ENCODE results near the gene ASIC2. TPM values are rescaled to one million over a fixed set of nuclear protein-coding genes. Genes with fewer than 3 reads are reported as not detected.

The ASIC2 gene
- total RNA-seq, 1 experiment from 2014 or later: not detected

DNA sequence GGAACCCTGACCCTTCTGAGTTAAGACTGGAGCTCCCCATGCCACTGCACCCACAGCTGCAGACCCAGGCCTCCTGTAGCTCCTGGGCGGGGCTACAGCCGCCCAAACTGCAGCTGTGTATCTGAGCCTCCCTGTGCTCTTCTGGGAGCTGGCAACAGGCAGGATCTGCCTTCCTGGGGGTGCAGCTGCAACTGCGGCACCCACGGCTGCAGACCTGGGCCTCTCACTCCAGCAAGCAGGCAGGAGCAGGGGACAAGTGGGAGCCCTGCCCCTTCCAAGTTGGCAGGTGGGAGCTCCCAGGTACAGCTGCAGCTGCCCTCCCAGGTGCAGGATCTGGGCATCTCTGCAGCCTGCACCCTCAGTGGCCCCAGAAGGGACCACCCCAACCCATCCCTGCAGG, 259.9 kb downstream of the ASIC2 start:
- no peaks in the 10 kb centered on the region for H3K36me3 Mint-ChIP-seq (ENCODE audit: insufficient read depth, unreplicated experiment)
- Histone ChIP-seq H3K9me3 (peaks cover 6% of the 10 kb centered on the region), H3K27me3 (replicated peaks; ENCODE audit: control insufficient read depth, insufficient read depth, low read length) (no peaks in the 10 kb centered on the region), H3K4me3 (ENCODE audit: low read depth, low read length) (no peak overlapping the region), H3K36me3 (ENCODE audit: control insufficient read depth, insufficient read depth, low read length) (no peaks in the 10 kb centered on the region), H3K4me1 (no peaks in the 10 kb centered on the region)
- ChIA-PET POLR2A (no interaction called here), CTCF (no interaction called here)
- H3K4me1 Mint-ChIP-seq (ENCODE audit: low read depth, unreplicated experiment): no peaks in the 10 kb centered on the region
- TF ChIP-seq, protein P1, sequence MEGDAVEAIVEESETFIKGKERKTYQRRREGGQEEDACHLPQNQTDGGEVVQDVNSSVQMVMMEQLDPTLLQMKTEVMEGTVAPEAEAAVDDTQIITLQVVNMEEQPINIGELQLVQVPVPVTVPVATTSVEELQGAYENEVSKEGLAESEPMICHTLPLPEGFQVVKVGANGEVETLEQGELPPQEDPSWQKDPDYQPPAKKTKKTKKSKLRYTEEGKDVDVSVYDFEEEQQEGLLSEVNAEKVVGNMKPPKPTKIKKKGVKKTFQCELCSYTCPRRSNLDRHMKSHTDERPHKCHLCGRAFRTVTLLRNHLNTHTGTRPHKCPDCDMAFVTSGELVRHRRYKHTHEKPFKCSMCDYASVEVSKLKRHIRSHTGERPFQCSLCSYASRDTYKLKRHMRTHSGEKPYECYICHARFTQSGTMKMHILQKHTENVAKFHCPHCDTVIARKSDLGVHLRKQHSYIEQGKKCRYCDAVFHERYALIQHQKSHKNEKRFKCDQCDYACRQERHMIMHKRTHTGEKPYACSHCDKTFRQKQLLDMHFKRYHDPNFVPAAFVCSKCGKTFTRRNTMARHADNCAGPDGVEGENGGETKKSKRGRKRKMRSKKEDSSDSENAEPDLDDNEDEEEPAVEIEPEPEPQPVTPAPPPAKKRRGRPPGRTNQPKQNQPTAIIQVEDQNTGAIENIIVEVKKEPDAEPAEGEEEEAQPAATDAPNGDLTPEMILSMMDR (IDR thresholded peaks at IDR 0.05; ENCODE audit: insufficient read depth in 1 of 2, low read depth in 1 of 2, low read length in 1 of 2, severe bottlenecking in 1 of 2, unreplicated experiment in 1 of 2): no peak
- BruUV-seq (replicated peaks): no TSS peak
- peaks cover 30% of the 10 kb centered on the region for H3K27me3 Mint-ChIP-seq (ENCODE audit: insufficient read depth, unreplicated experiment)
- no peak overlapping the region for H3K4me3 Mint-ChIP-seq (ENCODE audit: unreplicated experiment)
- H3K9me3 Mint-ChIP-seq (ENCODE audit: unreplicated experiment): peaks cover 22% of the 10 kb centered on the region
- H3K27ac Mint-ChIP-seq (ENCODE audit: unreplicated experiment): no peak overlapping the region
- DNase-seq: no peak
- intact Hi-C loops (cut with micrococcal nuclease; ENCODE audit: unreplicated experiment): no loop called here

DNA sequence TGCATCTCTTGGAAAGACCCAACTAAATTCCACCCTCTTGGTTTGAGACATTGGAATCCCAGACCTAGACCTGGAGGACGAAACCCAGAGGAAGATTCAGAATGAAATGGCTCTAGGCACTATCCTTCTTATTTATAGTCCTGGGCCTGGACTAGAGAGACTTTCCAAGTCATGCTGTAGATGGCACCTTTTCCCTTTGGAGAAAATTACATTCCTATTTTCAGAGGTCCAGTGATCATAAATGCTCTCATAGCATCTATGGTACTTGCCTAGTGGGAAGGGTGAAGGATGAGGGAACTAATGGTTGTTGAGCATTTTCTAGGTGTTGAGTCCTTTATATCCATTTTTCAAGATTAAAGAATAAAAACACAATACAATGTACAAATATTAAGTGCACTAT, 264.3 kb downstream of the ASIC2 start:
- no peak overlapping the region for H3K4me3 Mint-ChIP-seq (ENCODE audit: unreplicated experiment)
- H3K4me1 Mint-ChIP-seq (ENCODE audit: low read depth, unreplicated experiment): no peaks in the 10 kb centered on the region
- H3K4me1 ChIP-seq: no peaks in the 10 kb centered on the region
- peaks cover 2% of the 10 kb centered on the region for H3K9me3 Mint-ChIP-seq (ENCODE audit: unreplicated experiment)
- H3K27me3 ChIP-seq (replicated peaks; ENCODE audit: control insufficient read depth, insufficient read depth, low read length): no peaks in the 10 kb centered on the region; the same call in 1 of the 2 replicates
- no peaks in the 10 kb centered on the region for H3K36me3 ChIP-seq (ENCODE audit: control insufficient read depth, insufficient read depth, low read length)
- no peaks in the 10 kb centered on the region for H3K9me3 ChIP-seq
- POLR2A ChIA-PET: no interaction called here
- no TSS peak for BruUV-seq (replicated peaks)
- TF ChIP-seq, protein P1 (IDR thresholded peaks at IDR 0.05; ENCODE audit: insufficient read depth in 1 of 2, low read depth in 1 of 2, low read length in 1 of 2, severe bottlenecking in 1 of 2, unreplicated experiment in 1 of 2): no peak
- no peak overlapping the region for H3K27ac Mint-ChIP-seq (ENCODE audit: unreplicated experiment)
- H3K36me3 Mint-ChIP-seq (ENCODE audit: insufficient read depth, unreplicated experiment): no peaks in the 10 kb centered on the region
- CTCF ChIA-PET: no interaction called here
- intact Hi-C loops (cut with micrococcal nuclease; ENCODE audit: unreplicated experiment): no loop called here
- H3K27me3 Mint-ChIP-seq (ENCODE audit: insufficient read depth, unreplicated experiment): peaks cover 33% of the 10 kb centered on the region
- no peak for DNase-seq
- H3K4me3 ChIP-seq (ENCODE audit: low read depth, low read length): no peak overlapping the region

DNA sequence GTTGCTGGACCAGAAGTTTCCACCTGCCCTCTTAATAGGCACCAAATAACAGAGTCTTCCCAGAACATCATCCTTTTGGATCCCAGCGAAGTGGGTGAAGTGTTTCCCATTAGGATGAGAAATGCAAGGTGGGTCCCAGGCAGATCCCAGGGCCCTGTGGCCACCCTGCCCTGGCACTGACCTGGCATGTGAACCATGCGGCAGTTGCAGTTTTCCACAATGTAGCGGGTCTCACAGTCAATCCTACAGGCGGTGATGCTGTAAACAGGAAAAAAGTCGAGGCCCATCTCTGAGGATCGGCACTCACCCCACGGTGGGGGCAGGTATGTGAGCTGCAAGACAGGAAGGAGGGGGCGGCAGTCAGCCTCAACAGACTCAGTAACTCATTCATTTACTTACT, 265.0 kb downstream of the ASIC2 start:
- CTCF ChIA-PET: no interaction called here
- TF ChIP-seq, protein P1 (IDR thresholded peaks at IDR 0.05; ENCODE audit: insufficient read depth in 1 of 2, low read depth in 1 of 2, low read length in 1 of 2, severe bottlenecking in 1 of 2, unreplicated experiment in 1 of 2): no peak
- H3K27me3 Mint-ChIP-seq (ENCODE audit: insufficient read depth, unreplicated experiment): peaks cover 36% of the 10 kb centered on the region

More for the DNA sequence above, 265.0 kb downstream of the ASIC2 start:
- DNase-seq: no peak
- Mint-ChIP-seq H3K36me3 (ENCODE audit: insufficient read depth, unreplicated experiment) (no peaks in the 10 kb centered on the region), H3K27ac (ENCODE audit: unreplicated experiment) (no peak overlapping the region), H3K4me1 (ENCODE audit: low read depth, unreplicated experiment) (no peaks in the 10 kb centered on the region), H3K4me3 (ENCODE audit: unreplicated experiment) (no peak overlapping the region), H3K9me3 (ENCODE audit: unreplicated experiment) (no peaks in the 10 kb centered on the region)
- H3K4me3 ChIP-seq (ENCODE audit: low read depth, low read length): no peak overlapping the region
- no peaks in the 10 kb centered on the region; the same call in 1 of the 2 replicates for H3K27me3 ChIP-seq (replicated peaks; ENCODE audit: control insufficient read depth, insufficient read depth, low read length)
- intact Hi-C loops (cut with micrococcal nuclease; ENCODE audit: unreplicated experiment): no loop called here
- no TSS peak for BruUV-seq (replicated peaks)
- no peaks in the 10 kb centered on the region for H3K36me3 ChIP-seq (ENCODE audit: control insufficient read depth, insufficient read depth, low read length)
- H3K4me1 ChIP-seq: no peaks in the 10 kb centered on the region
- no peaks in the 10 kb centered on the region for H3K9me3 ChIP-seq
- POLR2A ChIA-PET: no interaction called here

Measured in Caco-2 (cell line).